Measurements from ENCODE around the gene RRP15.
"Not testable (repeated sequence)": the region's sequence is repeated elsewhere in the genome, so short reads cannot be mapped to it uniquely, and the experiment has no call there.

Gene RRP15

GRCh38 chr1:218314316-218314715 lies 29.2 kb downstream of the RRP15 start:
- no peak overlapping the region for H3K9ac ChIP-seq (ENCODE audit: low read length)
- H2AK5ac ChIP-seq (ENCODE audit: low read length) = no peak overlapping the region
- H3K23ac ChIP-seq (ENCODE audit: low read length) = no peak overlapping the region
- no peaks in the 10 kb centered on the region for H3K4me1 ChIP-seq (ENCODE audit: control insufficient read depth in 1 of 2, insufficient read depth in 2 of 2, low read length in 2 of 2)
- no peak overlapping the region for H4K8ac ChIP-seq (ENCODE audit: low read depth, low read length)
- no CpG with 5 or more reads among the region's 3 CpGs for WGBS (ENCODE audit: extremely low coverage, insufficient coverage, insufficient read length)
- no peak overlapping the region for H4K12ac ChIP-seq (ENCODE audit: low read depth, low read length)
- H3K9me3 ChIP-seq (ENCODE audit: insufficient read depth, low read depth, low read length) = no peaks in the 10 kb centered on the region
- H3K36me3 ChIP-seq (ENCODE audit: control insufficient read depth in 1 of 2, insufficient read depth in 2 of 2, low read length in 2 of 2) = peaks cover 0 to 1% of the 10 kb centered on the region in 2 experiments
- H3K79me2 ChIP-seq (ENCODE audit: control insufficient read depth, insufficient read depth, low read length, poor library complexity) = no peaks in the 10 kb centered on the region
- no peak overlapping the region for H3K27ac ChIP-seq (ENCODE audit: low read depth, low read length)
- H3K4ac ChIP-seq (ENCODE audit: low read depth, low read length) = no peak overlapping the region
- no peak overlapping the region for H3K4me2 ChIP-seq (ENCODE audit: low read length)
- H2BK12ac ChIP-seq (ENCODE audit: low read length) = no peak overlapping the region
- no peak overlapping the region for H3K18ac ChIP-seq (ENCODE audit: low read length)
- H3K14ac ChIP-seq (ENCODE audit: low read length) = no peak overlapping the region
- no peak overlapping the region for H2AFZ ChIP-seq (ENCODE audit: insufficient read depth, low read length, poor library complexity)
- H3K4me3 ChIP-seq (ENCODE audit: low read depth, low read length) = no peak overlapping the region
- no peak for DNase-seq
- no peak overlapping the region for H4K91ac ChIP-seq (ENCODE audit: low read depth, low read length)
- H2BK120ac ChIP-seq (ENCODE audit: insufficient read depth, low read length, poor library complexity) = no peak overlapping the region
- no peak overlapping the region for H2BK5ac ChIP-seq (ENCODE audit: low read depth, low read length, poor library complexity)
- H3K27me3 ChIP-seq (ENCODE audit: insufficient read depth, low read length) = no peaks in the 10 kb centered on the region
- H3K79me1 ChIP-seq (ENCODE audit: low read length) = no peaks in the 10 kb centered on the region

GRCh38 chr1:218315638-218316037 lies 30.5 kb downstream of the RRP15 start:
- Histone ChIP-seq H3K9me3 (ENCODE audit: insufficient read depth, low read depth, low read length) (no peaks in the 10 kb centered on the region), H3K27me3 (ENCODE audit: insufficient read depth, low read length) (no peaks in the 10 kb centered on the region), H2BK5ac (ENCODE audit: low read depth, low read length, poor library complexity) (no peak overlapping the region), H2AFZ (ENCODE audit: insufficient read depth, low read length, poor library complexity) (no peak overlapping the region), H2AK5ac (ENCODE audit: low read length) (no peak overlapping the region), H2BK120ac (ENCODE audit: insufficient read depth, low read length, poor library complexity) (no peak overlapping the region), H3K18ac (ENCODE audit: low read length) (no peak overlapping the region), H3K4me2 (ENCODE audit: low read length) (no peak overlapping the region), H3K79me2 (ENCODE audit: control insufficient read depth, insufficient read depth, low read length, poor library complexity) (no peaks in the 10 kb centered on the region), H3K36me3 (ENCODE audit: control insufficient read depth in 1 of 2, insufficient read depth in 2 of 2, low read length in 2 of 2) (peaks cover 0 to 1% of the 10 kb centered on the region in 2 experiments), H3K4me1 (ENCODE audit: control insufficient read depth in 1 of 2, insufficient read depth in 2 of 2, low read length in 2 of 2) (no peaks in the 10 kb centered on the region), H4K91ac (ENCODE audit: low read depth, low read length) (no peak overlapping the region), H3K4me3 (ENCODE audit: low read depth, low read length) (no peak overlapping the region), H4K12ac (ENCODE audit: low read depth, low read length) (no peak overlapping the region), H3K79me1 (ENCODE audit: low read length) (no peaks in the 10 kb centered on the region), H3K14ac (ENCODE audit: low read length) (no peak overlapping the region), H3K23ac (ENCODE audit: low read length) (no peak overlapping the region), H3K9ac (ENCODE audit: low read length) (no peak overlapping the region), H3K27ac (ENCODE audit: low read depth, low read length) (no peak overlapping the region), H3K4ac (ENCODE audit: low read depth, low read length) (no peak overlapping the region), H2BK12ac (ENCODE audit: low read length) (no peak overlapping the region), H4K8ac (ENCODE audit: low read depth, low read length) (no peak overlapping the region)
- no peak for DNase-seq
- no CpG with 5 or more reads among the region's 4 CpGs for WGBS (ENCODE audit: extremely low coverage, insufficient coverage, insufficient read length)

DNA sequence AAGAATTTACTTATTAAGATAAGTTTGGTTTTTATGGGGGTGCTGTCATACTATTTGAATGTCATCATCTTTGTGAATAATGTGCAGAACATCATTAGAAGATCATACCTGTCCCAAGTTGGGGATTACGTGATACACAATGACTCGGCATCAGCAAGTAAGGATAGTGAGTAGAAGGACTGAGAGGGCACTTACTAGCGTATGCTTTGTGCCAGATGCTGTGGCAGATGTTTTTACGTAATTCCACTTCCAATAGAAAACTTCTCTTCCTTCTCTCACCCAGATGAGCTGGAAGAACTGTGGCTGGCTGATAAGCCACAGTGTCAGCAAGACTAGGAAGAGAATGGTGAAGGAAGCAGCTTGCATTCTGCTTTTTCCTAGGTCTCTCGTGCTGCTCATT lies 32.0 kb downstream of the RRP15 start:
- no peak overlapping the region for H4K8ac ChIP-seq (ENCODE audit: low read depth, low read length)
- H4K91ac ChIP-seq (ENCODE audit: low read depth, low read length) = no peak overlapping the region
- H3K14ac ChIP-seq (ENCODE audit: low read length) = no peak overlapping the region
- H2AFZ ChIP-seq (ENCODE audit: insufficient read depth, low read length, poor library complexity) = no peak overlapping the region
- no peak overlapping the region for H3K18ac ChIP-seq (ENCODE audit: low read length)
- H3K23ac ChIP-seq (ENCODE audit: low read length) = no peak overlapping the region
- H3K27me3 ChIP-seq (ENCODE audit: insufficient read depth, low read length) = no peaks in the 10 kb centered on the region
- H3K79me1 ChIP-seq (ENCODE audit: low read length) = no peaks in the 10 kb centered on the region
- H3K4me3 ChIP-seq (ENCODE audit: low read depth, low read length) = no peak overlapping the region
- no peak overlapping the region for H2BK5ac ChIP-seq (ENCODE audit: low read depth, low read length, poor library complexity)
- H3K36me3 ChIP-seq (ENCODE audit: control insufficient read depth in 1 of 2, insufficient read depth in 2 of 2, low read length in 2 of 2) = peaks cover 0 to 1% of the 10 kb centered on the region in 2 experiments
- no peak overlapping the region for H3K27ac ChIP-seq (ENCODE audit: low read depth, low read length)
- H4K12ac ChIP-seq (ENCODE audit: low read depth, low read length) = no peak overlapping the region
- H3K9me3 ChIP-seq (ENCODE audit: insufficient read depth, low read depth, low read length) = no peaks in the 10 kb centered on the region
- WGBS (ENCODE audit: extremely low coverage, insufficient coverage, insufficient read length) = no CpG with 5 or more reads among the region's 5 CpGs
- no peaks in the 10 kb centered on the region for H3K4me1 ChIP-seq (ENCODE audit: control insufficient read depth in 1 of 2, insufficient read depth in 2 of 2, low read length in 2 of 2)
- H3K4me2 ChIP-seq (ENCODE audit: low read length) = no peak overlapping the region
- no peak for DNase-seq
- H3K79me2 ChIP-seq (ENCODE audit: control insufficient read depth, insufficient read depth, low read length, poor library complexity) = no peaks in the 10 kb centered on the region
- H2AK5ac ChIP-seq (ENCODE audit: low read length) = no peak overlapping the region
- H2BK120ac ChIP-seq (ENCODE audit: insufficient read depth, low read length, poor library complexity) = no peak overlapping the region
- no peak overlapping the region for H3K4ac ChIP-seq (ENCODE audit: low read depth, low read length)
- H3K9ac ChIP-seq (ENCODE audit: low read length) = no peak overlapping the region
- H2BK12ac ChIP-seq (ENCODE audit: low read length) = no peak overlapping the region

DNA sequence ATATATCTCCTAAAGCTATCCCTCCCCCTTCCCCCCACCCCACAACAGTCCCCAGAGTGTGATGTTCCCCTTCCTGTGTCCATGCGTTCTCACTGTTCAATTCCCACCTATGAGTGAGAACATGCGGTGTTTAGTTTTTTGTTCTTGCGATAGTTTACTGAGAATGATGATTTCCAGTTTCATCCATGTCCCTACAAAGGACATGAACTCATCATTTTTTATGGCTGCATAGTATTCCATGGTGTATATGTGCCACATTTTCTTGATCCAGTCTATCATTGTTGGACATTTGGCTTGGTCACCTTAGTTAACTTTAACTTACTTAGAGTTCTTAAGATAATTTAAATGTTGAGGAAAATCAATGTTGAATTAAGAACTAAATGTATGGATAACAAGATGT lies 35.1 kb downstream of the RRP15 start:
- DNase-seq; H3K4me3 ChIP-seq (ENCODE audit: low read depth, low read length); H4K8ac ChIP-seq (ENCODE audit: low read depth, low read length); H3K27ac ChIP-seq (ENCODE audit: low read depth, low read length); H3K4me2 ChIP-seq (ENCODE audit: low read length); H2AFZ ChIP-seq (ENCODE audit: insufficient read depth, low read length, poor library complexity); H2BK5ac ChIP-seq (ENCODE audit: low read depth, low read length, poor library complexity); H4K12ac ChIP-seq (ENCODE audit: low read depth, low read length); H3K14ac ChIP-seq (ENCODE audit: low read length); H4K91ac ChIP-seq (ENCODE audit: low read depth, low read length); H3K4ac ChIP-seq (ENCODE audit: low read depth, low read length); H3K9me3 ChIP-seq (ENCODE audit: insufficient read depth, low read depth, low read length); H3K79me1 ChIP-seq (ENCODE audit: low read length); H2AK5ac ChIP-seq (ENCODE audit: low read length); H3K18ac ChIP-seq (ENCODE audit: low read length); H3K79me2 ChIP-seq (ENCODE audit: control insufficient read depth, insufficient read depth, low read length, poor library complexity); H3K9ac ChIP-seq (ENCODE audit: low read length); H3K23ac ChIP-seq (ENCODE audit: low read length); H3K4me1 ChIP-seq (ENCODE audit: control insufficient read depth in 1 of 2, insufficient read depth in 2 of 2, low read length in 2 of 2); H2BK120ac ChIP-seq (ENCODE audit: insufficient read depth, low read length, poor library complexity); H3K27me3 ChIP-seq (ENCODE audit: insufficient read depth, low read length); H2BK12ac ChIP-seq (ENCODE audit: low read length): not testable (repeated sequence)
- peaks cover 0 to 15% of the 10 kb centered on the region in 2 experiments for H3K36me3 ChIP-seq (ENCODE audit: control insufficient read depth in 1 of 2, insufficient read depth in 2 of 2, low read length in 2 of 2)
- WGBS (ENCODE audit: extremely low coverage, insufficient coverage, insufficient read length) = no CpG with 5 or more reads among the region's 3 CpGs

All from trophoblast cell (in vitro differentiated cells and primary cell).